ENCODE data around the gene CHIT1. TPM values are rescaled to one million over a fixed set of nuclear protein-coding genes. Genes with fewer than 3 reads are reported as not detected.

CHIT1 gene
- total RNA-seq, 1 donor from 2014 or later = 0.52 TPM

Other genes with a start within 250 kb of the CHIT1 start
- gene TMEM183A, start 222.3 kb downstream of the CHIT1 start, total RNA-seq = 69.9 and 83.6 TPM in 2 replicates
- 11.5 and 14.9 TPM in 2 replicates for gene PPFIA4, start 203.2 kb downstream of the CHIT1 start, total RNA-seq
- not detected in 2 replicates for gene MYOG, start 143.7 kb downstream of the CHIT1 start, total RNA-seq
- gene ADORA1, start 101.9 kb downstream of the CHIT1 start, total RNA-seq = not detected in 2 replicates
- not detected in 2 replicates for gene MYBPH, start 53.8 kb downstream of the CHIT1 start, total RNA-seq
- gene CHI3L1, start 43.0 kb downstream of the CHIT1 start, total RNA-seq = not detected in 2 replicates
- 137 and 139 TPM in 2 replicates for gene BTG2, start 75.8 kb upstream of the CHIT1 start, total RNA-seq
- 3.4 and 4.1 TPM in 2 replicates for gene FMOD, start 121.4 kb upstream of the CHIT1 start, total RNA-seq
- not detected in 2 replicates for gene PRELP, start 246.1 kb upstream of the CHIT1 start, total RNA-seq